Measurements from ENCODE around the gene SLC24A5. TPM values are rescaled to one million over a fixed set of nuclear protein-coding genes. Genes with fewer than 3 reads are reported as not detected.

The SLC24A5 gene
- total RNA-seq, 4 donors from 2014 or later, result not detected

DNA sequence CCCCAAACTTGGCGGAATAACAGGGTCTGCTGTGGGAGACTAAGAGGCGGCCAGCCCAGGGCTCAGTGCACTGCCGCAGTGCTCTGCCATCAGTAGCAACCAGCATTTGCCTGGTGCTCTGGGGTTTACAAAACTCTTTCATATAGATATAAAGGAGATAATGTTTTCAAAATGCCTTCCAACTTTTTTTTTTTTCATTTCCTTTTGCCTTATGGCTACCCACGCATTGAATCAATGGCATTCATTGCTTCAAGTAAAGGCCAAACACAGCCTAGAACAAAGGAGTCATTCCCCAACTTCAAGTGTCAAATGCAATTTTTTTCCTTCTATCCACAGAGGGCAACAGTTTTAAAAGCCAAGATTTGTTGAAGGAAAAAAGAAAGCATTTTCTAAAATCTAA lies 11.6 kb upstream of the SLC24A5 start:
- TF ChIP-seq, protein P1, sequence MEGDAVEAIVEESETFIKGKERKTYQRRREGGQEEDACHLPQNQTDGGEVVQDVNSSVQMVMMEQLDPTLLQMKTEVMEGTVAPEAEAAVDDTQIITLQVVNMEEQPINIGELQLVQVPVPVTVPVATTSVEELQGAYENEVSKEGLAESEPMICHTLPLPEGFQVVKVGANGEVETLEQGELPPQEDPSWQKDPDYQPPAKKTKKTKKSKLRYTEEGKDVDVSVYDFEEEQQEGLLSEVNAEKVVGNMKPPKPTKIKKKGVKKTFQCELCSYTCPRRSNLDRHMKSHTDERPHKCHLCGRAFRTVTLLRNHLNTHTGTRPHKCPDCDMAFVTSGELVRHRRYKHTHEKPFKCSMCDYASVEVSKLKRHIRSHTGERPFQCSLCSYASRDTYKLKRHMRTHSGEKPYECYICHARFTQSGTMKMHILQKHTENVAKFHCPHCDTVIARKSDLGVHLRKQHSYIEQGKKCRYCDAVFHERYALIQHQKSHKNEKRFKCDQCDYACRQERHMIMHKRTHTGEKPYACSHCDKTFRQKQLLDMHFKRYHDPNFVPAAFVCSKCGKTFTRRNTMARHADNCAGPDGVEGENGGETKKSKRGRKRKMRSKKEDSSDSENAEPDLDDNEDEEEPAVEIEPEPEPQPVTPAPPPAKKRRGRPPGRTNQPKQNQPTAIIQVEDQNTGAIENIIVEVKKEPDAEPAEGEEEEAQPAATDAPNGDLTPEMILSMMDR (IDR thresholded peaks at IDR 0.05; ENCODE audit: low read depth), result no peak

DNA sequence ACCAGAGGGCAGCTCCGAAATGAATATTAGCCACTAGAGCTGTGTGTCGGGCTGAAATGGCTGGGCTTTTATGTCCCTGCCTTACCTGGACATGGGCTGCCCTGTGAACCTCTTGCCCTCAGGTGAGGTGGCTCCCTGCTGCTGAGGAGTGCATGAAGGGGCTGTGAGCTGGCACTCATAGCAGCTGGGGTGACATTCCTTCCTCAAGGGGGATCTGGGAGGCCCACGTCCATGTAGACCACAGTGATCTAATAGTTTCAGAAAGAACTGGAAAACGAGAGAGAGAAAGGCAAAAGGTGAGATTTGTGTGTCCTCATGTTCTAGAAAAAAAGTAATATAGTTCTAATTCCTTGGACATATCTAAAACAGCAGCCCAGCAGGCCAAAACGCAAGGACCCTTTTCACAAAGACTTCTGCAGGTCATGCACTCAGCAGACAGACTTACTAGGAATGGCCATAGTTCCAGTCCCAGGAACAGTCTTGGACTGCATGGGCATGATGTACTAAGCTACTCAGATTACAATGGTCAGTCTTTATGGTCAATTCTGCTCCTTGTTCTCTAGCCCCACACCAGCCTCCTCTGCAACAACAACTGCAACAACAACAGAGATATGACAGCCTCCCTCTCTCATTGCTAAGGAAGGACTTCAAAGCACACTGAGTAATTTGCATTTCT lies 10.8 kb upstream of the SLC24A5 start:
- TF ChIP-seq, protein P1 (IDR thresholded peaks at IDR 0.05; ENCODE audit: low read depth), result no peak

DNA sequence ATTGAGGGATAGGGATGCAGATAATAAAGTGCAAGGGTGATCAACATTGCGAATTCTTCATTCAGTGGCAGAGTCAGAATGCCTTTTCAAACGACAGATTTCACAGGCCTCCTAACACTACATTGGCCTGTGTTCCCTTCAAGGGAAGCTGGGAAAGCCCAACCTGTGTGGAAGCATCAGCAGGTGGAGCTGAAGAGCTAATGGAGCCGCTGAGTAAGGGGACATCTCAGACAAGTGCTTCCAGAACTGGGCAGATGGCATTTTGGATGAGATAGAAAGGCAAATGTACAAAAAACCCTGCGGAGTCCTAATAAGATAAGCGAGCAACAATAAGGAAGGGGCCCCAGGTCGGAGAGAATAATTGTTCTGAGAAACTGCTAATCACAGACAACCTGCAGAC lies 8.5 kb upstream of the SLC24A5 start:
- TF ChIP-seq, protein P1 (IDR thresholded peaks at IDR 0.05; ENCODE audit: low read depth), result no peak

DNA sequence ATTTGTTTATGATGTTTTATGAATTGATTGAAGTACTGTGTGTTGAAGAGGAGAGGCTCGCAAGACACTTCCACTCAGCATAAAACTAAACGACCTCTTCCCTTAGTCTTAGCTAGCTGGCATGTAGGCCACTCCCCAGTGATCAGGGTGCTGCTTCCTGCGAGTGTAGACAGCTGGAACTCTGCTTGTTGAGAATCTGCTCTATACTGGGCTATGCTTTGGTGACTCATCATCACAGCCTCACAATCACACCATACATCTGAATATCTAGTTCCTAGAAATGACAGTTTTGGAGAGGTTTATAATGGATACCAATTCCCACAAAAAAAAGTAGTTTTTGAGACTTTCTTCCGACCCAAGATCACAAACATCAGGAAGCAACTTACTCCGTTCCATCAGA lies 1.5 kb upstream of the SLC24A5 start:
- TF ChIP-seq, protein P1 (IDR thresholded peaks at IDR 0.05; ENCODE audit: low read depth), result no peak

DNA sequence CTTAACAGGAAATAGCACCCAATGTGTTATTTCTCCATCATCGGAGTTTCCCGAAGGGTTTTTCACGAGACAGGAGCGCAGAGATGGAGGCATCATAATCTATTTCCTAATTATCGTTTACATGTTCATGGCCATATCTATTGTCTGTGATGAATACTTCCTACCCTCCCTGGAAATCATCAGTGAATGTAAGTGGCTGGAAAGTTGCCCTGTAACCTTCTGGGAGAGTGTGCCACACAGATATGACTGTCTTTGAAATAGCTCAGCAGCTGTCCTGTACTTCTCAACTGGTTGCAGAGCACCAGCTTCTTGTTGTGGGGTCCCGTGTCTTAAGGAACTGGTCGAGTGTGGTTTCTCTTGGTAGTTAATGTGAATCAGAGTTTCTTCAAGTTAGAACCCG lies 1.1 kb downstream of the SLC24A5 start:
- TF ChIP-seq, protein P1 (IDR thresholded peaks at IDR 0.05; ENCODE audit: low read depth), result no peak

DNA sequence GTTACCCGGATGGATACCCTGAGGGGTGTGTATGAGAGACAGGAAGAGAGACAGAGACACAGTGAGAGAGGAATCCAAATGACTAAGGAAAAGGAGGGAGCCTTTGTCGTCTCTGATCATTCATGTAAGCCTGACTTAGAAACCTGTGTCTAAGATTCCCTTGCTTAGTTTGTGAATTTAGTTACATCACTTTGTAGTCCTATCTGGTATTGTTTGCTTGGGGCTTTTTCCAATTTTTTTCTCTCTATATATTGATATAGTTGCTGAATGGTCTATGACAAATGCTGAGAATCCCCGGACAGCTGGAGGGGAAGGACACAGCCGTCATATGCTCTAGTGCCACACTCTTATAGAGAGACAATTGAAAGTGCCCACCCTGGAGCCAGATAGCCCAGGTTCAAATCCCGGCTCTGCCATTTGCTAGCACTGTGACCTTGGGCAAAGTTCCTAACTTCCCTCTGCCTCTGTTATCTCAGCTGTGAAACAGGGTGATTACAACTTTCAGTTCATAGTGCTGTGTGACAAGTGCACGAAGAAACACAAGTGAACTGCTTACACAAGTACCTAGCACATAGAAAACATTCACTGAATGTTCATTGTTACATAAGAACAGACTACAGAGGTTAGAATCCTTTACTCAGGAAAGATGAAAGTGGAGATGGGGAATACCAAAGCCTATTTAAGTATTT lies 6.0 kb downstream of the SLC24A5 start:
- TF ChIP-seq, protein P1 (IDR thresholded peaks at IDR 0.05; ENCODE audit: low read depth), result no peak

DNA sequence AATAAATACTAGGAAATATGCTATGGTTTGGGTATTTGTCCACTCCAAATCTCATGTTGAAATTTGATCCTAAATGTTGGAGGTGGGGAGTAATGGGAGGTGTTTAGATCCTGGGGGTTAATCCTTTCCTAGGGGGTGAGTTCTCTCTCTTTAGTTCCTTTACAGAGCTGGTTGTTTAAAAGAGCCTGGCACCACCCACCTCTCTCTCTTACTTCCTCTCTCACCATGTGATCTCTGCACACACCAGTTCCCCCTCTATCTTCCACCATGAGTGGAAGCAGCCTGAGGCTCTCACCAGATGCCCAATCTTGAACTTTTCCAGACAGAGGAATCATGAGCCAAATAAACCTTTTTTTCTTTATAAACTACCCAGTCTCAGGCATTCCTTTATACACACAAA lies 10.5 kb downstream of the SLC24A5 start:
- TF ChIP-seq, protein P1 (IDR thresholded peaks at IDR 0.05; ENCODE audit: low read depth), result no peak
